HepG2 (cell line): Measurements from ENCODE around the gene HELB. TPM values are rescaled to one million over a fixed set of nuclear protein-coding genes. Genes with fewer than 3 reads are reported as not detected.

Experiments used
- ATAC-seq: fragments of 200-7000 bp; cut with Tn5 transposase; 3 replicates; pipeline ENCODE4 v1.9.1; 2020; ENCODE audit warnings: mild to moderate bottlenecking, moderate library complexity
- BruUV-seq: library from RNA; stranded (reverse); fragments of 400-500 nt; replicated peaks from 2 replicates; lab custom pipeline; 2021; lab: Mats Ljungman, UMichigan
- CTCF ChIA-PET: fragments of 300-600 bp; formaldehyde crosslinking; extraction: SDS; loops from one replicate; lab custom pipeline; 2021; ENCODE audit warnings: low total read pairs, inconsistent platforms, low intra/inter-chr PET ratio; lab: Yijun Ruan, JAX
- POLR2A ChIA-PET: fragments of 350-600 bp; sonication (Branson Sonifier 250); formaldehyde crosslinking; loops from one replicate; lab custom pipeline; 2020; ENCODE audit warnings: antibody characterized with exemption, inconsistent platforms; lab: Yijun Ruan, JAX
- DNase-seq: peaks from one replicate; pipeline ENCODE4 v3.0.0-alpha.2; 2015; ENCODE audit warnings: low spot score
- FAIRE-seq: peaks from 3 replicates; lab custom pipeline; 2011; peaks lifted over from hg19 to GRCh38; lab: Jason Lieb, UNC
- H2AFZ ChIP-seq: one replicate; pipeline ENCODE4 v1.6.1; 2011; ENCODE audit warnings: low read length, inconsistent platforms
- H3K27ac ChIP-seq: fragments of 300-600 bp; 3 replicates; pipeline ENCODE4 v1.8.0; 2011; ENCODE audit warnings: mixed run types, mild to moderate bottlenecking, mixed read lengths, low read length, inconsistent platforms; ENCODE audit not compliant: insufficient read depth; ENCODE audit errors: extremely low read length
- H3K27me3 ChIP-seq, 2 experiments: fragments of 200-600 bp in 1 of 2; 2 replicates in 1 of 2; 3 replicates in 1 of 2; pipeline versions ENCODE4 v1.6.0 to v1.8.0; 2011; ENCODE audit warnings: low read length in 2 of 2, mild to moderate bottlenecking in 2 of 2, moderate library complexity in 2 of 2, inconsistent platforms in 1 of 2; ENCODE audit not compliant: insufficient read depth in 2 of 2, control insufficient read depth in 1 of 2
- H3K36me3 ChIP-seq, 2 experiments: fragments of 200-600 bp in 1 of 2; replicated peaks in 1 of 2; 2 replicates in 1 of 2; 3 replicates in 1 of 2; pipeline versions ENCODE4 v1.5.1 to v1.8.0; 2011; ENCODE audit warnings: low read length in 2 of 2, inconsistent platforms in 1 of 2; ENCODE audit not compliant: insufficient read depth in 2 of 2, control insufficient read depth in 1 of 2
- H3K4me1 ChIP-seq: 2 replicates; pipeline ENCODE4 v1.5.1; 2012; ENCODE audit warnings: low read length, inconsistent platforms; ENCODE audit not compliant: insufficient read depth
- H3K4me2 ChIP-seq: 2 replicates; pipeline ENCODE4 v1.6.0; 2011; ENCODE audit warnings: low read depth, low read length, inconsistent platforms
- H3K4me3 ChIP-seq, 3 experiments: fragments of 200-600 bp in 1 of 3; sonication (generic), shearing (Covaris generic) in 1 of 3; replicated peaks in 1 of 3; 2 replicates each; pipeline ENCODE4 v1.5.1; 2011 to 2016; ENCODE audit warnings: low read length in 3 of 3, inconsistent platforms in 2 of 3, low read depth in 2 of 3, mild to moderate bottlenecking in 2 of 3, control low read depth in 1 of 3, mixed read lengths in 1 of 3; ENCODE audit not compliant: insufficient read depth in 1 of 3
- H3K79me2 ChIP-seq: one replicate; pipeline ENCODE4 v1.6.1; 2011; ENCODE audit warnings: low read length, inconsistent platforms; ENCODE audit not compliant: insufficient read depth
- H3K9ac ChIP-seq: 2 replicates; pipeline ENCODE4 v1.6.0; 2011; ENCODE audit warnings: mild to moderate bottlenecking, low read depth, low read length, inconsistent platforms; ENCODE audit not compliant: insufficient read depth
- H3K9me3 ChIP-seq: 2 replicates; pipeline ENCODE4 v1.5.1; 2012; ENCODE audit warnings: mild to moderate bottlenecking, low read length
- H4K20me1 ChIP-seq: 2 replicates; pipeline ENCODE4 v1.6.0; 2011; ENCODE audit warnings: inconsistent platforms, mild to moderate bottlenecking, low read length, moderate library complexity; ENCODE audit not compliant: insufficient read depth
- AGO2 ChIP-seq: fragments of 200-400 bp; formaldehyde crosslinking; optimal IDR thresholded peaks from 2 replicates; pipeline ENCODE3; 2017; ENCODE audit warnings: mild to moderate bottlenecking, low read depth, low read length, moderate library complexity
- DBP ChIP-seq: sonication (generic); formaldehyde crosslinking; IDR thresholded peaks from 2 replicates; pipeline ENCODE4 v1.4.0; 2020; ENCODE audit warnings: missing genetic modification reagents; ENCODE audit errors: not compliant biosample characterization
- ELF1 ChIP-seq: sonication (generic); formaldehyde crosslinking; IDR thresholded peaks from 2 replicates; pipeline ENCODE4 v1.4.0; 2020; ENCODE audit warnings: missing genetic modification reagents
- MAF1 ChIP-seq: sonication (generic); formaldehyde crosslinking; IDR thresholded peaks from 2 replicates; pipeline ENCODE4 v1.5.0; 2020; ENCODE audit warnings: missing genetic modification reagents, borderline replicate concordance
- MZF1 ChIP-seq: sonication (generic); formaldehyde crosslinking; IDR thresholded peaks from 2 replicates; pipeline ENCODE4 v1.8.1; 2023; ENCODE audit warnings: mild to moderate bottlenecking, missing genetic modification reagents, borderline replicate concordance
- PHF20 ChIP-seq: sonication (generic); formaldehyde crosslinking; IDR thresholded peaks from 2 replicates; pipeline ENCODE4 v1.5.0; 2020; ENCODE audit warnings: mild to moderate bottlenecking, missing genetic modification reagents
- TBL1XR1 ChIP-seq: fragments of 150-350 bp; IDR thresholded peaks from 2 replicates; pipeline ENCODE4 v1.6.1; 2014; ENCODE audit warnings: borderline replicate concordance, low read length; ENCODE audit not compliant: partially characterized antibody
- ZFP36 ChIP-seq: fragments of 150-350 bp; IDR thresholded peaks from 2 replicates; pipeline ENCODE4 v1.6.1; 2018; ENCODE audit warnings: borderline replicate concordance, low read length, low read depth; ENCODE audit not compliant: partially characterized antibody
- ZFP41 ChIP-seq: sonication (generic); formaldehyde crosslinking; IDR thresholded peaks from 2 replicates; pipeline ENCODE4 v1.4.0; 2020; ENCODE audit warnings: mild to moderate bottlenecking, missing genetic modification reagents, borderline replicate concordance
- ZMYM3 ChIP-seq: sonication (generic); formaldehyde crosslinking; IDR thresholded peaks from 2 replicates; pipeline ENCODE4 v1.5.1; 2020; ENCODE audit warnings: mild to moderate bottlenecking, missing genetic modification reagents
- ZNF430 ChIP-seq: sonication (generic); formaldehyde crosslinking; IDR thresholded peaks from 2 replicates; pipeline ENCODE4 v1.9.0; 2021; ENCODE audit warnings: mild to moderate bottlenecking, missing genetic modification reagents
- ZNF510 ChIP-seq: sonication (generic); formaldehyde crosslinking; IDR thresholded peaks from 2 replicates; pipeline ENCODE4 v1.4.0; 2020; ENCODE audit warnings: low read depth, mild to moderate bottlenecking, missing genetic modification reagents
- ZNF550 ChIP-seq: sonication (generic); formaldehyde crosslinking; IDR thresholded peaks from 2 replicates; pipeline ENCODE4 v1.4.0; 2020; ENCODE audit warnings: mild to moderate bottlenecking, missing genetic modification reagents, borderline replicate concordance
- ZNF607 ChIP-seq: sonication (generic); formaldehyde crosslinking; IDR thresholded peaks from 2 replicates; pipeline ENCODE4 v1.5.1; 2020; ENCODE audit warnings: missing genetic modification reagents, mild to moderate bottlenecking, borderline replicate concordance
- ZNF747 ChIP-seq: sonication (generic); formaldehyde crosslinking; IDR thresholded peaks from 2 replicates; pipeline ENCODE4 v1.8.1; 2023; ENCODE audit warnings: missing genetic modification reagents, mild to moderate bottlenecking, borderline replicate concordance
- ZNF772 ChIP-seq: sonication (generic); formaldehyde crosslinking; IDR thresholded peaks from 2 replicates; pipeline ENCODE4 v1.5.0; 2020; ENCODE audit warnings: mild to moderate bottlenecking, missing genetic modification reagents
- in situ Hi-C: cut with HindIII; loops from 2 replicates; pipeline ENCODE4 v1.10.0; 2017; ENCODE audit warnings: low pct_unique_long_range_greater_than_20kb; ENCODE audit not compliant: extremely low pct_ligation_motif_present
- intact Hi-C: fragments of 100-400 bp; cut with micrococcal nuclease; formaldehyde crosslinking; loops from one replicate; pipeline ENCODE4 v1.10.0; 2022; ENCODE audit not compliant: unreplicated experiment
- polyA plus RNA-seq, 8 experiments: library from polyadenylated mRNA; depleted of rRNA in 3 of 8; stranded (reverse) in 7 of 8; unstranded in 1 of 8; fragments of >200 nt; fragmentation: Illumina TruSeq in 4 of 8; extraction: Trizol in 4 of 8; gene quantifications; 2 replicates each; pipeline versions ENCODE4 v1.2.1 to v1.2.3, GENCODE V29; 2011 to 2016; ENCODE audit warnings: low read depth in 4 of 8, missing spikeins in 1 of 8, mixed read lengths in 1 of 8; ENCODE audit not compliant: insufficient read depth in 1 of 8
- total RNA-seq, 5 experiments: library from RNA; depleted of rRNA; stranded (reverse); fragments of >200 nt; fragmentation: Illumina TruSeq; extraction: Trizol; gene quantifications; 2 replicates each; pipeline ENCODE4 v1.2.3, GENCODE V29; 2016; ENCODE audit warnings: low read depth in 1 of 5
- TF ChIP-seq, protein P1 (sequence below): sonication (generic); formaldehyde crosslinking; conservative IDR thresholded peaks from 2 replicates; pipeline ENCODE4 v1.8.0; 2022; ENCODE audit warnings: mild to moderate bottlenecking, moderate library complexity, missing genetic modification reagents
- TF ChIP-seq, protein P2 (sequence below): sonication (generic); formaldehyde crosslinking; IDR thresholded peaks from 2 replicates; pipeline ENCODE4 v1.5.0; 2020; ENCODE audit warnings: missing genetic modification reagents

The HELB gene
- total and polyA plus RNA-seq, 2 of the 13 experiments (the other 11 are each of a cell fraction or from before 2014, with no cell fraction given): 1.7 to 3.7 TPM

GRCh38 chr12:66314278-66314677, 12.0 kb downstream of the HELB start:
- no peak for DNase-seq
- Histone ChIP-seq H3K4me3 (no peak overlapping the region), H3K79me2 (no peaks in the 10 kb centered on the region), H4K20me1 (no peaks in the 10 kb centered on the region), H3K4me2 (no peak overlapping the region)
- intact Hi-C loops: no loop called here
- TF ChIP-seq ZFP41 (CRISPR knock-in tag) (no peak), MZF1 (CRISPR knock-in tag) (no peak), ELF1 (no peak), MAF1 (no peak), ZNF772 (CRISPR knock-in tag) (no peak), TBL1XR1 (no peak), DBP (CRISPR knock-in tag) (no peak), PHF20 (CRISPR knock-in tag) (no peak), ZNF510 (CRISPR knock-in tag) (no peak), ZFP36 (no peak), ZNF550 (CRISPR knock-in tag) (no peak), ZNF607 (CRISPR knock-in tag) (no peak), ZNF747 (CRISPR knock-in tag) (no peak), AGO2 (no peak), ZMYM3 (CRISPR knock-in tag) (no peak), ZNF430 (CRISPR knock-in tag) (no peak)
- TF ChIP-seq, protein P1, sequence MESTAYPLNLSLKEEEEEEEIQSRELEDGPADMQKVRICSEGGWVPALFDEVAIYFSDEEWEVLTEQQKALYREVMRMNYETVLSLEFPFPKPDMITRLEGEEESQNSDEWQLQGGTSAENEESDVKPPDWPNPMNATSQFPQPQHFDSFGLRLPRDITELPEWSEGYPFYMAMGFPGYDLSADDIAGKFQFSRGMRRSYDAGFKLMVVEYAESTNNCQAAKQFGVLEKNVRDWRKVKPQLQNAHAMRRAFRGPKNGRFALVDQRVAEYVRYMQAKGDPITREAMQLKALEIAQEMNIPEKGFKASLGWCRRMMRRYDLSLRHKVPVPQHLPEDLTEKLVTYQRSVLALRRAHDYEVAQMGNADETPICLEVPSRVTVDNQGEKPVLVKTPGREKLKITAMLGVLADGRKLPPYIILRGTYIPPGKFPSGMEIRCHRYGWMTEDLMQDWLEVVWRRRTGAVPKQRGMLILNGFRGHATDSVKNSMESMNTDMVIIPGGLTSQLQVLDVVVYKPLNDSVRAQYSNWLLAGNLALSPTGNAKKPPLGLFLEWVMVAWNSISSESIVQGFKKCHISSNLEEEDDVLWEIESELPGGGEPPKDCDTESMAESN (CRISPR knock-in tag): no peak
- TF ChIP-seq, protein P2, sequence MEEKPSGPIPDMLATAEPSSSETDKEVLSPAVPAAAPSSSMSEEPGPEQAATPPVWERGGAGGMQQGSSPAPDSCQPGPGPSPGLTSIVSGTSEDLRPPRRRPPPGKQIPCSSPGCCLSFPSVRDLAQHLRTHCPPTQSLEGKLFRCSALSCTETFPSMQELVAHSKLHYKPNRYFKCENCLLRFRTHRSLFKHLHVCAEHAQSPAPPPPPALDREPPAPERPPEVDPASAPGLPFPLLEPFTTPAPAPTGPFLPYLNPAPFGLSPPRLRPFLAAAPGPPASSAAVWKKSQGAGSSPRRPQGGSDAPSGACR (CRISPR knock-in tag): no peak
- TF ChIP-seq, all 625 proteins: peak for 0
- FAIRE-seq (no peak), ATAC-seq (no peak)
- Histone ChIP-seq H3K27ac (no peak overlapping the region), H3K9me3 (no peaks in the 10 kb centered on the region), H2AFZ (no peak overlapping the region), H3K4me1 (no peaks in the 10 kb centered on the region), H3K9ac (no peak overlapping the region), H3K36me3 (peaks cover 0 to 6% of the 10 kb centered on the region in 2 experiments; a peak in 2 of 5 replicates), H3K27me3 (no peaks in the 10 kb centered on the region)
- no TSS peak for BruUV-seq
- ChIA-PET POLR2A (no interaction called here), CTCF (no interaction called here)
- in situ Hi-C loops: no loop called here
